ENCODE results near the gene OPN1MW2.
"Not testable (repeated sequence)": the region's sequence is repeated elsewhere in the genome, so short reads cannot be mapped to it uniquely, and the experiment has no call there.

OPN1MW2 gene

DNA sequence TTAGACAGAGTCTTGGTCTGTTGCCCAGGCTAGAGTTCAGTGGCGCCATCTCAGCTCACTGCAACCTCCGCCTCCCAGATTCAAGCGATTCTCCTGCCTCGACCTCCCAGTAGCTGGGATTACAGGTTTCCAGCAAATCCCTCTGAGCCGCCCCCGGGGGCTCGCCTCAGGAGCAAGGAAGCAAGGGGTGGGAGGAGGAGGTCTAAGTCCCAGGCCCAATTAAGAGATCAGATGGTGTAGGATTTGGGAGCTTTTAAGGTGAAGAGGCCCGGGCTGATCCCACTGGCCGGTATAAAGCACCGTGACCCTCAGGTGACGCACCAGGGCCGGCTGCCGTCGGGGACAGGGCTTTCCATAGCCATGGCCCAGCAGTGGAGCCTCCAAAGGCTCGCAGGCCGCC is at the start of gene OPN1MW2:
Gene OPN1MW2, plus strand, starts transcription at position 301 of the 400 bp plus-strand sequence. Its CDS starts 60 bp downstream, at position 361.
- not testable (repeated sequence) for DNase-seq (ENCODE audit: low read depth in 2 of 2)

DNA sequence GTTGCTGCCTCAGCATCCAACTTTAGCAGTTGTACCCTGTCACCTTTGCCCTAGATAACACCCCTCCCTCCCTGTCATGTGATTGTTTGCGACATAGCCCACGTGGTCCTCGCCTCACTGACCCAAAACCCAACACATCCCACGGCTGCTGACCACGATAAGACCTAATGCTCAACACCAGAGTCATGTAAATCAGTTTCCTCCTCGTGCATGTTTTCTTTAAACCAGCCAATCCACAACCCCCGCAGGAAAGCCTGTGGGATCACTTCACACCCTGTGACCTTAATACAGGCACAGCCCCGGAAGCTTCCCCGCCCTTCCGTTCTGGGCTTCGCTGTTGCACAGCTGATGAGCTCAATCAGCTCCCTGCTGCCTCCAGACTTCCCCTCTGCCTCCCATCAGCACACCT is 47.0 kb upstream of the OPN1MW2 start:
- DNase-seq (ENCODE audit: low read depth in 2 of 2), result not testable (repeated sequence)

DNA sequence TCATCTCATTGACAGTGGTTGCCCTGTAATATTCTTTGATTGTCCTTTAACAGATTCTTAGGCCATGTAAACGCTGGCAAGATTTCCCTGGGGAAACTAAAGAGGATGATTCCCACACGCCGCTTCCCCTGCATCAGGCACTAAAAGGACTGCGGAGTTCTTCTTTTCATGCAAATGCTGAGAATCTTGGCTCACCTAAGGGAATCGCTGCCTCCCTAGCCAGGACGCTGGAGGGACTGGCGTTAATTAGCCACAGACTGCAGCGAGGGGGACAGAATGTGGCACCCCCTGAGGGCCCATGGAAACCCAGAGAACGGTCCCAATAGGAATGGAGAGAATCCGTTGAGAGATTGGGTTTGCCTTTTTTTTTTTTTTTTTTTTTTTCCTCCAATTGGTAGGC is 45.2 kb upstream of the OPN1MW2 start:
- DNase-seq (ENCODE audit: low read depth in 2 of 2), result not testable (repeated sequence)

DNA sequence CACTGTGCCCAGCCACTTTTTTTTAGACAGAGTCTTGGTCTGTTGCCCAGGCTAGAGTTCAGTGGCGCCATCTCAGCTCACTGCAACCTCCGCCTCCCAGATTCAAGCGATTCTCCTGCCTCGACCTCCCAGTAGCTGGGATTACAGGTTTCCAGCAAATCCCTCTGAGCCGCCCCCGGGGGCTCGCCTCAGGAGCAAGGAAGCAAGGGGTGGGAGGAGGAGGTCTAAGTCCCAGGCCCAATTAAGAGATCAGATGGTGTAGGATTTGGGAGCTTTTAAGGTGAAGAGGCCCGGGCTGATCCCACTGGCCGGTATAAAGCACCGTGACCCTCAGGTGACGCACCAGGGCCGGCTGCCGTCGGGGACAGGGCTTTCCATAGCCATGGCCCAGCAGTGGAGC is 37.3 kb upstream of the OPN1MW2 start, which contains the start of gene OPN1MW:
Gene OPN1MW, plus strand, starts transcription at position 301 of the 400 bp plus-strand sequence. Its CDS starts 82 bp downstream, at position 383.
- not testable (repeated sequence) for DNase-seq (ENCODE audit: low read depth in 2 of 2)

DNA sequence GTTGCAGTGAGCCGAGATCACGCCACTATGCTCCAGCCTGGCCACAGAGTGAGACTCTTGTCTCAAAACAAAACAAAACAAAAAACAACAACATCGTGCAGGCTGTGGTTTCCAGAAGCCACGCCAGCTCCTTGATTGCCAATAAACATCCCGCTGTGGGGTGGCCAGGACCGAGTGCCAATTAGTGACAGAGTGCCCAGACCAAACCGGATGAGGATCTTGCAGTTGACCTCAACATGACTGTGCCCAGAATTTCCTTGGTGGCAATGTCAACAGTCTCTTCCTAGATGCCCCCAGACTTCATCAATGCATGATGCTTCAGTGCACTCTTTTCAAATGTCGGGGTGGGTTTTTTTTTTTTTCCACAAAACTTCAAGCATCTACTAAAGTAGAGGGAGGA is 35.8 kb upstream of the OPN1MW2 start:
- not testable (repeated sequence) for DNase-seq (ENCODE audit: low read depth in 2 of 2)

DNA sequence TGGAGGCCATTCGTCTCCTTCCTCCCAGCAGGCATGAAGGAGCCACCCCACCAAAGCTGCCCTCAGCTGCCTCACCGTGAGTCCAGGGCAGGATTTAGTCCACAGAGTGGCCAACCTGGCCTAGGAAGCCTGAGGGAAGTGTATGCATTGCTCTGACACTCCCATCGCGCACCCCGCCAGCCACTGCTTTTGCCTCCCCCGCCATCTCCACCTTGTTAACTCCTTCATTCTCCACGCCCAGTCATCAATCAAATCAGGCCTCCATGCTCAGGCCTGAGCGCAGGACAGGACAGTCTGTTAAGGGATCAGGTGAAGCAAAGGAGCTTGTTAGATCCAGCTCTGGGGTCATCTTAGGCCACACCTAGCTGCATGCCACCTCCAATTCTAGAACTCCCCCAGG is 26.7 kb upstream of the OPN1MW2 start:
- not testable (repeated sequence) for DNase-seq (ENCODE audit: low read depth in 2 of 2)

DNA sequence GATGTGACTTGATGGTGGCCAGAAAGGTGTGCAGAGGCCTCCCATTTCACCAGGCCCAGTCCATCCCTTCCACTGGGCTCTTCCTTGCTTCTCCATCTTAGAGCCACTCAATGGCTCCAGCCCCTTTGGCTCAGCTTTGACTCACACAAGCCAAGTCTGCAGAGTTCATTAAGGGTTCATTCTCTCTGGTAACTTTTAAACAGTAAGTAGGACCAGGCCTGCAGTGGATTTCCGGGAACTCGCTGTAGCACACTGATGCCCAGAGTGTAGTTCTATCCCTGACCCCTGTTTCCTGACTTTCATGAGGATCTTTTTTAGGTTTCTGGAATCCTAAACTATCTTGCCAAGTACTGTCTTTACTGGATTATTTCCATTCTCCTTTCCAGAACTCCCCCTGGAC is 25.2 kb upstream of the OPN1MW2 start:
- not testable (repeated sequence) for DNase-seq (ENCODE audit: low read depth in 2 of 2)

DNA sequence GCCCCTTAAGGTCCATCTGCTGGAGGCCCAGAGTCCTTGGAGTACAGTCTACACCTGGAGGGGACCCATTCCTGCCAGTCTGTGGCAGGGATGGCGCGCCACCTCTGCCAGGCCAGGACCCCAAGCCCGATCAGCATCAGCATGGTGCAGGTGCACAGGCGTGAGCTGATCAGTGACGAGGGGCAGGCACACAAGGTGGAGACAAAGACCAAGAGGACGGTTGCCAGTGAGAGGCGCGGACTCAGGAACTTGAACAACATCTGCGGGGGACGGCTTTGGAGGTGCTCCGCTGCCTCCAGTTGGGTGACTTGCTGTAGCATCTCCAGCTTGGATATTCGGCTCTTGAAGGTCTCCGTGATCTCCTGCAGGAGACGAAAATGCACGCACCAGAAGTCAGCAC is 23.1 kb upstream of the OPN1MW2 start:
- DNase-seq (ENCODE audit: low read depth in 2 of 2), result not testable (repeated sequence)

DNA sequence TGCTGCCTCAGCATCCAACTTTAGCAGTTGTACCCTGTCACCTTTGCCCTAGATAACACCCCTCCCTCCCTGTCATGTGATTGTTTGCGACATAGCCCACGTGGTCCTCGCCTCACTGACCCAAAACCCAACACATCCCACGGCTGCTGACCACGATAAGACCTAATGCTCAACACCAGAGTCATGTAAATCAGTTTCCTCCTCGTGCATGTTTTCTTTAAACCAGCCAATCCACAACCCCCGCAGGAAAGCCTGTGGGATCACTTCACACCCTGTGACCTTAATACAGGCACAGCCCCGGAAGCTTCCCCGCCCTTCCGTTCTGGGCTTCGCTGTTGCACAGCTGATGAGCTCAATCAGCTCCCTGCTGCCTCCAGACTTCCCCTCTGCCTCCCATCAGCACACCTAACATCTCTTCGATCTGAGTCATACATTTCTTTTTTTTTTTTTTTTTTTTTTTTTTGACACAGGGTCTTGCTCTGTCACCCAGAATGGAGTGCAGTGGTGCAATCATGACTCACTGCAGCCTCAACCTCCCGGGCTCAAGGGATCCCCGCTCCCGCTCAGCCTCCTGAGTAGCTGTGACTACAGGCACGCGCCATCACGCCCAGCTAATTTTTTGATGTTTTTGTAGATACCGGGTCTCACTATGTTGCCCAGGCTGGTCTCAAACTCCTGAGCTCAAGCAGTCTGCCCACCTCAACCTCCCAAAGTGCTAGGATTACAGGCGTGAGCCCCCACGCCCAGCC is 9.7 kb upstream of the OPN1MW2 start:
- DNase-seq (ENCODE audit: low read depth in 2 of 2), result not testable (repeated sequence)

DNA sequence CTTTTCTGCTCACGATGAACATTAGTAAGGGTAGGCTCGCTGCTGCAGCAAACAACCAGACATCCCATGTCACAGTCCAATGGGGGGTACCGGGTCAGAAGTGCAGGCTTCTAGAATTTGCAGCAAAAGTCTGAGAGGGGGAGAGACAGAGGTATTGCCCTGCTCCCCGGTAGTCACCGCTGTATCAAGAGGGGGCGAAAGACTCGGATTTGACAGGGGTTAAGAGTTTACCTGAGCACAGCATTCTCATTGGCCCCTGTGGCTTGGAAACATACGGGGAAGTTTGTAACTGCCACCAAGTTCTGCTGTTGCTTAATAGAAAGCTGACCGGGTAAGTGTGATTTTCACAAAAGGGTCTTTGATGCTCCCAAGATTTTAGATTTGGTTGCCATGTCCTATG is 8.5 kb upstream of the OPN1MW2 start:
- DNase-seq (ENCODE audit: low read depth in 2 of 2), result not testable (repeated sequence)

DNA sequence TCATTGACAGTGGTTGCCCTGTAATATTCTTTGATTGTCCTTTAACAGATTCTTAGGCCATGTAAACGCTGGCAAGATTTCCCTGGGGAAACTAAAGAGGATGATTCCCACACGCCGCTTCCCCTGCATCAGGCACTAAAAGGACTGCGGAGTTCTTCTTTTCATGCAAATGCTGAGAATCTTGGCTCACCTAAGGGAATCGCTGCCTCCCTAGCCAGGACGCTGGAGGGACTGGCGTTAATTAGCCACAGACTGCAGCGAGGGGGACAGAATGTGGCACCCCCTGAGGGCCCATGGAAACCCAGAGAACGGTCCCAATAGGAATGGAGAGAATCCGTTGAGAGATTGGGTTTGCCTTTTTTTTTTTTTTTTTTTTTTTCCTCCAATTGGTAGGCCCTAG is 8.1 kb upstream of the OPN1MW2 start:
- DNase-seq (ENCODE audit: low read depth in 2 of 2), result not testable (repeated sequence)

DNA sequence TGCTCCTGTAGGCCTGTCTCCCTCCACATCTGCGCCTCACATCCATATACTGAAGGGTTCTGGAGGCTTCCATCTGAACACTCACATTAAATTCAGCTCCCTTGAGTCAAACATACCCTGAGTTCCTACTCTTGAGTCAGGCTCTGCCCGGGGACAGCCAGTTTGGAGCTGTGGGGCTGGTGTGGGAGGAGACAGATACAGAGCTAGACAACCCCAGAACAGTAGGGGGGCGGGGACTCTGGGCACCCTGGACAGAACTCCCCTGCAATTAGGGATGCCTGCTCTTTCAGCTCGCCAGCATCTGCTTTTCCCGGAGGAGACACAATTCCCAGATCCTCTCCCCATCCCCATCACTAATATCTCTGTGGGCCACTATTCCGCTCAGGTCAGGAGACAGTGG is 5.7 kb downstream of the OPN1MW2 start:
- DNase-seq (ENCODE audit: low read depth in 2 of 2), result not testable (repeated sequence)

DNA sequence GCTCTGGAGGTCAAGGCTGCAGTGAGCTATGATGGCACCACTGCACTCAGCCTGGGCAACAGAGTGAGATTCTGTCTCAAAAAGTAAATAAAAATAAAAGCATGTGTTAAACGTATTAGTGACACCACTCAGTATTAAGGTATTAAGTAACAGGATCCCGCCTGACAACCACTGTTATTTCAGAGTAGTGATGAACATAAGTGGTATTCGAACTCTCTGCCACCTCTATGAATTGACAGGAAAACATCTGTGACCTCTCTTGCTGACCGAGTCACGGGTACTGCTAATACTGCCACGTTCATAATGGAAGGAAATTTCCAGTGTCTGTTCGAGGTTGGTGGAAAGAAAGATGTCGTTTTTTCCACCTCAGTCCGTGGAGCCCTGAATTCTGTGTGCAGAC is 7.2 kb downstream of the OPN1MW2 start:
- DNase-seq (ENCODE audit: low read depth in 2 of 2), result not testable (repeated sequence)

DNA sequence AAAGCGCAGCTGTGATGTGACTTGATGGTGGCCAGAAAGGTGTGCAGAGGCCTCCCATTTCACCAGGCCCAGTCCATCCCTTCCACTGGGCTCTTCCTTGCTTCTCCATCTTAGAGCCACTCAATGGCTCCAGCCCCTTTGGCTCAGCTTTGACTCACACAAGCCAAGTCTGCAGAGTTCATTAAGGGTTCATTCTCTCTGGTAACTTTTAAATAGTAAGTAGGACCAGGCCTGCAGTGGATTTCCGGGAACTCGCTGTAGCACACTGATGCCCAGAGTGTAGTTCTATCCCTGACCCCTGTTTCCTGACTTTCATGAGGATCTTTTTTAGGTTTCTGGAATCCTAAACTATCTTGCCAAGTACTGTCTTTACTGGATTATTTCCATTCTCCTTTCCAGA is 11.9 kb downstream of the OPN1MW2 start:
- DNase-seq (ENCODE audit: low read depth in 2 of 2), result not testable (repeated sequence)

DNA sequence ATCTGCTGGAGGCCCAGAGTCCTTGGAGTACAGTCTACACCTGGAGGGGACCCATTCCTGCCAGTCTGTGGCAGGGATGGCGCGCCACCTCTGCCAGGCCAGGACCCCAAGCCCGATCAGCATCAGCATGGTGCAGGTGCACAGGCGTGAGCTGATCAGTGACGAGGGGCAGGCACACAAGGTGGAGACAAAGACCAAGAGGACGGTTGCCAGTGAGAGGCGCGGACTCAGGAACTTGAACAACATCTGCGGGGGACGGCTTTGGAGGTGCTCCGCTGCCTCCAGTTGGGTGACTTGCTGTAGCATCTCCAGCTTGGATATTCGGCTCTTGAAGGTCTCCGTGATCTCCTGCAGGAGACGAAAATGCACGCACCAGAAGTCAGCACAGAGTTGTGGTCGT is 14.1 kb downstream of the OPN1MW2 start:
- DNase-seq (ENCODE audit: low read depth in 2 of 2), result not testable (repeated sequence)

DNA sequence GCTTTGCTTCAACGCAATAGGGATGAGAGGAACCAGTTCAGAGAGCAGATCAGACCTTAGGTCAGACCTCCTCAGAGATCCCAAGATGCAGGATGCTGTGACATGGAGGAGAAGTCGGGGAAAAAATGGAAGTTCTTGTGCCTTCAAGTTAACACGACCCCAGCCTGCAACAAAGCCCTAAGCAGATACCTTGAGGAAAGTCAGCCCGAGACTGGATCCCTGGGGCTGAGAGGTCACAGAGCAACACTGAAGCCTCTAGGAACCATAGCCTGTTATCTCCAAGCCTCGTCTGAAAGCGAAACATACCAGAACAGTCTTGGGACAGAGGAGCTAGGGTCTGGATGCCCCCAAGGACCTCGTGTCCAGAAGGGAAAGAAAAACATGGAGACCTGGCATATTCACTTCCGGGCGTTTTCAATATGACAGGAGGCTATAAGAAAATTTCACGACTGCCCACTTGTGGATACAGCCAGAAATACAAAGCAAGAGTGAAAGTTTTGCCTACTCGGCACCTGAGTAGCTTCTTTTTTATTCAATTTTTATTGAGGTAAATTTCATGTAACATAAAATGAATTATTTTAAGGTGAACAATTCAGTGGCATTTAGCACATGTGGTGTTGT is 19.5 kb downstream of the OPN1MW2 start:
- not testable (repeated sequence) for DNase-seq (ENCODE audit: low read depth in 2 of 2)

DNA sequence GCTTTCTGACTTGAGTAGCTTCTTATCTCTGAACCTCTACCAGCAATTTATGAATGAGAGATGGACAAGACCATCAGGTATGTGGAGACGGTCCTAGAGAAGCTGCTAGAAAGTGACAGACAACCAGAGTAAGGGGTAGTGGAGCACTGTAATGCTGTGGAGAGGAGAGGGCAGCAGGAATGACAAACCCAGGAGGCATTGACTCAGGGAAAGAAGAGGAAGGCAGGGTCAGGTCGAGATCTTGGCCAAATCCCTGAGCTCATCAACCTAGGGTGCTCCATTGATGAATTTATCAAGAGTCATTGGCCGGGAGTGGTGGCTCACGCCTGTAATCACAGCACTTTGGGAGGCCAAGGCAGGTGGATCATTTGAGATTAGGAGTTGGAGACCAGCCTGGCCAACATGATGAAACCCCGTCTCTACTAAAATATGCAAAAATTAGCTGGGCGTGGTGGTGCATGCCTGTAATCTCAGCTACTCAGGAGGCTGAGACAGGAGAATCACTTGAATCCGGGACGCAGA is 20.5 kb downstream of the OPN1MW2 start:
- not testable (repeated sequence) for DNase-seq (ENCODE audit: low read depth in 2 of 2)

DNA sequence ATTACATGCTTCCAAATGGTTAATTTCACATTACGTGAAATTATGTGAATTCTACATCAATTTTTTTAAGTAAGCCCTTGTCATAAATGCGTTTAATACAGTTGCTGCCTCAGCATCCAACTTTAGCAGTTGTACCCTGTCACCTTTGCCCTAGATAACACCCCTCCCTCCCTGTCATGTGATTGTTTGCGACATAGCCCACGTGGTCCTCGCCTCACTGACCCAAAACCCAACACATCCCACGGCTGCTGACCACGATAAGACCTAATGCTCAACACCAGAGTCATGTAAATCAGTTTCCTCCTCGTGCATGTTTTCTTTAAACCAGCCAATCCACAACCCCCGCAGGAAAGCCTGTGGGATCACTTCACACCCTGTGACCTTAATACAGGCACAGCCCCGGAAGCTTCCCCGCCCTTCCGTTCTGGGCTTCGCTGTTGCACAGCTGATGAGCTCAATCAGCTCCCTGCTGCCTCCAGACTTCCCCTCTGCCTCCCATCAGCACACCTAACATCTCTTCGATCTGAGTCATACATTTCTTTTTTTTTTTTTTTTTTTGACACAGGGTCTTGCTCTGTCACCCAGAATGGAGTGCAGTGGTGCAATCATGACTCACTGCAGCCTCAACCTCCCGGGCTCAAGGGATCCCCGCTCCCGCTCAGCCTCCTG is 28.0 kb downstream of the OPN1MW2 start:
- DNase-seq (ENCODE audit: low read depth in 2 of 2), result not testable (repeated sequence)

DNA sequence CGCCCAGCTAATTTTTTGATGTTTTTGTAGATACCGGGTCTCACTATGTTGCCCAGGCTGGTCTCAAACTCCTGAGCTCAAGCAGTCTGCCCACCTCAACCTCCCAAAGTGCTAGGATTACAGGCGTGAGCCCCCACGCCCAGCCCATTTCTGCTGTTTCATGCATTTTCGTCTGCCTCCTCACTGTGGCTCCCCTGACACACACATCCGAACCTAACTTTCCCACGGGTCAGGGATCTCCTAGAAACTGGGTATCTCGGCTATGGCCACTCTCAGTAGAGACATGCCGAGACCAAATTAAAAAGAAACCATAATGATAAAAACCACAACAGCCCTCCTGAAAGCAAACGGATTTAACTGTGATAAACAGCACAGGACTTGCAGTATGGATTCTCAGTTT is 28.5 kb downstream of the OPN1MW2 start:
- not testable (repeated sequence) for DNase-seq (ENCODE audit: low read depth in 2 of 2)

DNA sequence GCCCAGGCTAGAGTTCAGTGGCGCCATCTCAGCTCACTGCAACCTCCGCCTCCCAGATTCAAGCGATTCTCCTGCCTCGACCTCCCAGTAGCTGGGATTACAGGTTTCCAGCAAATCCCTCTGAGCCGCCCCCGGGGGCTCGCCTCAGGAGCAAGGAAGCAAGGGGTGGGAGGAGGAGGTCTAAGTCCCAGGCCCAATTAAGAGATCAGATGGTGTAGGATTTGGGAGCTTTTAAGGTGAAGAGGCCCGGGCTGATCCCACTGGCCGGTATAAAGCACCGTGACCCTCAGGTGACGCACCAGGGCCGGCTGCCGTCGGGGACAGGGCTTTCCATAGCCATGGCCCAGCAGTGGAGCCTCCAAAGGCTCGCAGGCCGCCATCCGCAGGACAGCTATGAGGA is 37.7 kb downstream of the OPN1MW2 start, which contains the start of gene OPN1MW3:
Gene OPN1MW3, plus strand, starts transcription at position 301 of the 400 bp plus-strand sequence. Its CDS starts 38 bp downstream, at position 339.
- DNase-seq (ENCODE audit: low read depth in 2 of 2), result not testable (repeated sequence)

DNA sequence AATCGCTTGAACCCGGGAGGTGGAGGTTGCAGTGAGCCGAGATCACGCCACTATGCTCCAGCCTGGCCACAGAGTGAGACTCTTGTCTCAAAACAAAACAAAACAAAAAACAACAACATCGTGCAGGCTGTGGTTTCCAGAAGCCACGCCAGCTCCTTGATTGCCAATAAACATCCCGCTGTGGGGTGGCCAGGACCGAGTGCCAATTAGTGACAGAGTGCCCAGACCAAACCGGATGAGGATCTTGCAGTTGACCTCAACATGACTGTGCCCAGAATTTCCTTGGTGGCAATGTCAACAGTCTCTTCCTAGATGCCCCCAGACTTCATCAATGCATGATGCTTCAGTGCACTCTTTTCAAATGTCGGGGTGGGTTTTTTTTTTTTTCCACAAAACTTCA is 39.2 kb downstream of the OPN1MW2 start:
- not testable (repeated sequence) for DNase-seq (ENCODE audit: low read depth in 2 of 2)

DNA sequence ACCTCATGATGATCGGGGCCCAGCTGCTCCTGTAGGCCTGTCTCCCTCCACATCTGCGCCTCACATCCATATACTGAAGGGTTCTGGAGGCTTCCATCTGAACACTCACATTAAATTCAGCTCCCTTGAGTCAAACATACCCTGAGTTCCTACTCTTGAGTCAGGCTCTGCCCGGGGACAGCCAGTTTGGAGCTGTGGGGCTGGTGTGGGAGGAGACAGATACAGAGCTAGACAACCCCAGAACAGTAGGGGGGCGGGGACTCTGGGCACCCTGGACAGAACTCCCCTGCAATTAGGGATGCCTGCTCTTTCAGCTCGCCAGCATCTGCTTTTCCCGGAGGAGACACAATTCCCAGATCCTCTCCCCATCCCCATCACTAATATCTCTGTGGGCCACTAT is 43.5 kb downstream of the OPN1MW2 start:
- DNase-seq (ENCODE audit: low read depth in 2 of 2), result not testable (repeated sequence)

Data from stimulated activated CD4-positive, alpha-beta T cell treated with anti-CD3 and anti-CD28 coated beads, Interleukin-4, amount 100 ng/mL, for 48 hours (primary cell).